Uterus (tissue), 4 donors: ENCODE results near the gene NUDT22. TPM values are rescaled to one million over a fixed set of nuclear protein-coding genes. Genes with fewer than 3 reads are reported as not detected.

ENCODE experiments used
- DNase-seq, 2 donors: peaks; one replicate each; pipeline ENCODE4 v3.0.0-alpha.2; 2019 to 2020
- H3K27ac ChIP-seq, 2 donors: fragments of 200-600 bp; sonication (generic); 1 replicate in 1 of 2; 2 replicates in 1 of 2; pipeline ENCODE4 v1.5.1; 2016 to 2018
- H3K27me3 ChIP-seq, 2 donors: fragments of 200-600 bp; sonication (generic); one replicate each; pipeline ENCODE4 v1.5.1; 2018 to 2019; ENCODE audit warnings: control low read depth in 1 of 2
- H3K36me3 ChIP-seq, 2 donors: fragments of 200-600 bp; sonication (generic); one replicate each; pipeline ENCODE4 v1.5.1; 2019; ENCODE audit warnings: control low read depth in 1 of 2
- H3K4me1 ChIP-seq, 2 donors: fragments of 200-600 bp; sonication (generic); one replicate each; pipeline ENCODE4 v1.5.1; 2018 to 2019; ENCODE audit warnings: control low read depth in 1 of 2
- H3K4me3 ChIP-seq, 2 donors: fragments of 200-600 bp; sonication (generic); 1 replicate in 1 of 2; 2 replicates in 1 of 2; pipeline ENCODE4 v1.5.1; 2018 to 2019; ENCODE audit warnings: mild to moderate bottlenecking in 1 of 2
- H3K9me3 ChIP-seq, 2 donors: fragments of 200-600 bp; sonication (generic); one replicate each; pipeline ENCODE4 v1.5.1; 2019; ENCODE audit warnings: control low read depth in 1 of 2
- POLR2A ChIP-seq, 2 donors: fragments of 450-650 bp; IDR thresholded peaks; one replicate each; pipeline ENCODE4 v1.6.1; 2016; ENCODE audit warnings: antibody characterized with exemption in 2 of 2, mild to moderate bottlenecking in 1 of 2, moderate library complexity in 1 of 2
- intact Hi-C: fragments of 100-400 bp; cut with DNase I; formaldehyde crosslinking; loops from one replicate; pipeline ENCODE4 v1.15.1; 2023; ENCODE audit warnings: low total_unique reads
- total RNA-seq, 4 donors: library from RNA; depleted of rRNA in 3 of 4; stranded (reverse); fragments of >200 nt in 3 of 4; gene quantifications; one replicate each; pipeline versions ENCODE4 v1.1.0 to v1.2.4, GENCODE V29; 2014 to 2023
- TF ChIP-seq, protein P1 (sequence below), 4 experiments: fragments of 200-600 bp in 2 of 4; fragments of 450-650 bp in 2 of 4; sonication (generic) in 2 of 4; IDR thresholded peaks; one replicate each; pipeline ENCODE4 v1.5.1; 2016 to 2019; ENCODE audit warnings: antibody characterized with exemption in 4 of 4, mild to moderate bottlenecking in 2 of 4, moderate library complexity in 1 of 4
- donor health status: DM: yes; HTN: yes; CAD: no.

NUDT22 gene
- total RNA-seq, 4 donors from 2014 or later: 10.8 to 44.9 (median 34.0) TPM

GRCh38 chr11:64206457-64207255 is 19.4 kb upstream of the NUDT22 start, which contains the start of gene FERMT3:
TSS of gene FERMT3 (plus strand) at chr11:64206721. CDS start at chr11:64207365, 644 bp downstream.
- Histone ChIP-seq H3K9me3 (no peaks in the 10 kb centered on the region), H3K27ac (peak within 1 kb of the TSS; percentile 65 to 78), H3K4me1 (no peaks in the 10 kb centered on the region), H3K36me3 (no peaks in the 10 kb centered on the region), H3K4me3 (no peak within 1 kb of the TSS), H3K27me3 (no peaks in the 10 kb centered on the region)
- intact Hi-C loops: loop anchor here (5.0 kb wide), 1 partner anchor 91 kb away; no protein-coding TSS in a partner anchor
- DNase-seq: peak in 1 of 2 donors; percentile 34
- TF ChIP-seq POLR2A (IDR thresholded peaks at IDR 0.05): no peak
- TF ChIP-seq, protein P1, sequence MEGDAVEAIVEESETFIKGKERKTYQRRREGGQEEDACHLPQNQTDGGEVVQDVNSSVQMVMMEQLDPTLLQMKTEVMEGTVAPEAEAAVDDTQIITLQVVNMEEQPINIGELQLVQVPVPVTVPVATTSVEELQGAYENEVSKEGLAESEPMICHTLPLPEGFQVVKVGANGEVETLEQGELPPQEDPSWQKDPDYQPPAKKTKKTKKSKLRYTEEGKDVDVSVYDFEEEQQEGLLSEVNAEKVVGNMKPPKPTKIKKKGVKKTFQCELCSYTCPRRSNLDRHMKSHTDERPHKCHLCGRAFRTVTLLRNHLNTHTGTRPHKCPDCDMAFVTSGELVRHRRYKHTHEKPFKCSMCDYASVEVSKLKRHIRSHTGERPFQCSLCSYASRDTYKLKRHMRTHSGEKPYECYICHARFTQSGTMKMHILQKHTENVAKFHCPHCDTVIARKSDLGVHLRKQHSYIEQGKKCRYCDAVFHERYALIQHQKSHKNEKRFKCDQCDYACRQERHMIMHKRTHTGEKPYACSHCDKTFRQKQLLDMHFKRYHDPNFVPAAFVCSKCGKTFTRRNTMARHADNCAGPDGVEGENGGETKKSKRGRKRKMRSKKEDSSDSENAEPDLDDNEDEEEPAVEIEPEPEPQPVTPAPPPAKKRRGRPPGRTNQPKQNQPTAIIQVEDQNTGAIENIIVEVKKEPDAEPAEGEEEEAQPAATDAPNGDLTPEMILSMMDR (IDR thresholded peaks at IDR 0.05): no peak

DNA sequence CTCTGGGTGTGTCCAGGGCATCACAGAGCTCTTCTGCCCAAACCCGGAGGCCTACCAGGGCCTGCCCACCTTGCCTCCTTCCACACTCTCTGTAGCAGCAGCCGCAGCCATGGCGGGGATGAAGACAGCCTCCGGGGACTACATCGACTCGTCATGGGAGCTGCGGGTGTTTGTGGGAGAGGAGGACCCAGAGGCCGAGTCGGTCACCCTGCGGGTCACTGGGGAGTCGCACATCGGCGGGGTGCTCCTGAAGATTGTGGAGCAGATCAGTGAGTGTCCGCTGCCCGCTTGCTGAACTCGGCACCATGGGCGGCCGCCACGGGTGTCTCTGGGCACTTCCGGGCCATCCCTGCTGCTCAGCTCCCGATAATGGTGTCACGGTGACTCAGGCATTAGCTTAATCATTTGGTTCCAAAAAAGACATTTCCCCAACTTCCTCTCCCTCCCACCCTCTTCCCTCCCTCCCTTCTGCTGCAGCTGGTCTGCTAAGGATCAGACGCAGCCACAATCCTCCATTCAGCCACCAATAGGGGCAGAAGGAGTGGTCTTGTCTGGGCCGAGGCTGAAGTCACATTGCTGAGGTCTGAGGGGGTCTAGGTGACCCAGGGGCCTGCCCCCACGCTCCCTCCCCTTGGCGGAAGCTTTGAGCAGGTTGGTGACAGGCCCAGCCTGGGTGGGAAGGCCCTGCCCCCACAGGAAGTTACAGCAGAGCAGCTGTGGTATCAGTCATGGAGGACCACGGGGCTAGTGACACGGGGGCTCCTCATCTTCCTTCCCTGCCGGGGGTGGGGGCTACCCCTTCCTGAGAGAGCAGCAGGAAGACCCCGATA is 18.6 kb upstream of the NUDT22 start:
- no peaks in the 10 kb centered on the region for H3K36me3 ChIP-seq
- intact Hi-C loops: loop anchor here (5.0 kb wide), 1 partner anchor 90 kb away; no protein-coding TSS in a partner anchor
- TF ChIP-seq, protein P1 (IDR thresholded peaks at IDR 0.05): no peak
- H3K27me3 ChIP-seq: no peaks in the 10 kb centered on the region
- no peaks in the 10 kb centered on the region for H3K9me3 ChIP-seq
- peak; percentile 63 to 72 for DNase-seq
- H3K4me1 ChIP-seq: no peaks in the 10 kb centered on the region
- H3K4me3 ChIP-seq: no peak overlapping the region
- H3K27ac ChIP-seq: peak overlapping the region; percentile 65 to 78

DNA sequence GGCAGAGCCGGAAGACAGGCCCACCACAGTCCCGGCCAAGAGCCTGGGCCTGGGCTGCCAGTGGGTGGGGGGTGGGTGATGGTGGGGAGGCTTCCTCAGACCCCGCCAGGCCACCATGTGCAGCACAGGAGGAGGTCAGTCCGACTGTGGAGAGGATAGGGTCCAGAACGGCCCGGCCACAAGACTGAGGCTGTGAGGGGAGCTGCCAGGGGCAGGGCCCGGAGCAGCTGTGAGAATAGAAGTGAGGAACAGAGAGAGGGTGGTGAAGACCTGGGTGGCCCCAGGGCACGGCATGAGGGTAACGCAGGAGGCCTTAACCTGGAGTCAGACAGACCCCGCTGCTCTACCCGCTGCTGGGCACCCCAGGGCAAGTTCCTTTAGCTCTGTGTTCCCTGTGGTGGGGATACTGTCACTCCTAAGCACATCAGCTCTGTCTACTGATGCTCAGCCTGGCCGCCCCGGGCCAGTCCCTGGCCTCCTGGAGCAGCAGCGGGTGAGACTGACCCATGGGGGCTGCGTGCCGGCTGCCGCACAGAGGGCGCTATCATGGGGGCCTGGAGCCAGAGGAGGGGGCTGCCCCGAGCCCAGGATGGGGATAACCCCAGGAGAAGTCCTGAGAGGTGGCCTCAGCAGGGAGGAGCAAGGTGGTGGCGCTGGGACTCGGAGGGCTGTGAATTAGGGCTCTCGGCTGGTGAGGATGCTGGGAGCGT is 17.8 kb upstream of the NUDT22 start:
- TF ChIP-seq POLR2A (IDR thresholded peaks at IDR 0.05): no peak
- TF ChIP-seq, protein P1 (IDR thresholded peaks at IDR 0.05): no peak
- Histone ChIP-seq H3K4me1 (no peaks in the 10 kb centered on the region), H3K4me3 (no peak overlapping the region), H3K36me3 (no peaks in the 10 kb centered on the region), H3K9me3 (no peaks in the 10 kb centered on the region), H3K27ac (peak overlapping the region; percentile 65 to 78), H3K27me3 (no peaks in the 10 kb centered on the region)
- peak in 1 of 2 donors; percentile 18 for DNase-seq
- intact Hi-C loops: loop anchor here (5.0 kb wide), 1 partner anchor 89 kb away; no protein-coding TSS in a partner anchor

DNA sequence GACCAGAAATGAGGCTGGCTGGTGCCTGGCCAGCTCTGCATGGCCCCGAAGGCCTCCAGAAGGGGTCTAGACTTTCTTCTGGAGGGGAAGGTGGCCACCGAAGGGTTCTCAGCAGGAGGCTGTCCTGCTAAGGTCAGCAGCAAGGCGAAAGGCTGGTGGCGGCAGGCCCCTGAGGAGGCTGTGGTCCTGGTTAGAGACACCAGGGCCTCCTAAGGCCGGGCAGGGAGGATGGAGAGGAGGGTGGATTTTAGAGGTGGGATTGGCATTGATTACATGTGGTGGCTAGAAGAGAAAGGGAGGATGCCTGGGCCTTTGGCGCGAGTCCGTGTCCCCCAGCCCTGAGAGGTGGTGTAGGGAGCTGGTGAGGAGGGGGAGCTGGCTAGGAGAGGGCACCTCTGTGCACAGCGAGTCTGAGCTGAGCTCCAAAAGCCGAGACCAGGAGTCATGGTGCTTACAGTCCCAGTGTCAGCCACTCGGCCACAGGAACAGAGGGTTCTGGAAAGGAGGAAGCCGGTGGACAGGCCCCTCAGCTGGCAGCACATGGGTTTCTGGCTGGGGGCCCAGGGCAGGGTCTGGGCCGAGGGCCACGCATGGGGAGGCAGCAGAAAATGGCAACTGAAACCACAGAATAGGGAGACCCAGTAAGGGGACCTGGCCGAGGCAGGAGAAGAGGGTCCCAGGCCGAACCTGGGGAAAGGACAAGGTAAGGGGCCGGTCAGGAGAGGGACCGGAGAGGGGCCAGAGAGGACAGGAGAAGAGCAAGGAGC is 17.1 kb upstream of the NUDT22 start:
- H3K36me3 ChIP-seq: no peaks in the 10 kb centered on the region
- no peaks in the 10 kb centered on the region for H3K27me3 ChIP-seq
- intact Hi-C loops: loop anchor here (5.0 kb wide), 1 partner anchor 88 kb away; no protein-coding TSS in a partner anchor
- no peak for DNase-seq
- no peaks in the 10 kb centered on the region for H3K4me1 ChIP-seq
- no peaks in the 10 kb centered on the region for H3K9me3 ChIP-seq
- no peak for TF ChIP-seq POLR2A (IDR thresholded peaks at IDR 0.05)
- TF ChIP-seq, protein P1 (IDR thresholded peaks at IDR 0.05): no peak
- no peak overlapping the region for H3K4me3 ChIP-seq
- peak overlapping the region; percentile 65 to 78 for H3K27ac ChIP-seq
